ENCODE data around the gene C19orf53.

DNA sequence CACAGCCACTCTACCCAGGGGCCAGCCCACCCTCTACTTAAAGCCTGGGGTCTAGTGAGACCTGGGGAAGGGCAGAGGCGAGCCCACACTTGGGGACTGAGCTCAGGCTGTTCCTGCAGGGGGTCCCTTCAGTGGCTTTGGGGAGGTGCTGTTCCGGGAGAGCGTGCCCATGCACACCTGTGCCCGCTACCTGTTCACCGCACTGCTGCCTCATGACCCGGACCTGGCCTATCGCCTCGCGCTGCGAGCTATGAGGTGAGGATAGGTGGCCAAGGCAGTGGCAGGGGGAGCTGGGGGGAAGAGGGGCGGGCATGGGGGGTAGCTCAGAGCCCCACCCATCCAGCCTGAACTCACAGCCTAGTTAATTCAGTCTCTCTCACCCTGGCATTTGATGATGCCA, 45.0 kb downstream of the C19orf53 start:
- TF ChIP-seq EZH2 (IDR thresholded peaks at IDR 0.05) = no peak
- no peak for TF ChIP-seq POLR2AphosphoS5 (IDR thresholded peaks at IDR 0.05; ENCODE audit: borderline replicate concordance, low read depth, low read length)
- no peak for TF ChIP-seq FOXP2 (optimal IDR thresholded peaks at IDR 0.05; ENCODE audit: control extremely low read depth, extremely low read length, insufficient read depth)

Measured in SK-N-MC (cell line).